Measurements from ENCODE around the gene RAC3. TPM values are rescaled to one million over a fixed set of nuclear protein-coding genes. Genes with fewer than 3 reads are reported as not detected.

RAC3 gene
- total RNA-seq, 1 donor from 2014 or later: 42.1 TPM

GRCh38 chr17:82065193-82065637 is 33.7 kb downstream of the RAC3 start:
- DNase-seq (ENCODE audit: extremely low read depth, low read depth, low spot score): no peak

DNA sequence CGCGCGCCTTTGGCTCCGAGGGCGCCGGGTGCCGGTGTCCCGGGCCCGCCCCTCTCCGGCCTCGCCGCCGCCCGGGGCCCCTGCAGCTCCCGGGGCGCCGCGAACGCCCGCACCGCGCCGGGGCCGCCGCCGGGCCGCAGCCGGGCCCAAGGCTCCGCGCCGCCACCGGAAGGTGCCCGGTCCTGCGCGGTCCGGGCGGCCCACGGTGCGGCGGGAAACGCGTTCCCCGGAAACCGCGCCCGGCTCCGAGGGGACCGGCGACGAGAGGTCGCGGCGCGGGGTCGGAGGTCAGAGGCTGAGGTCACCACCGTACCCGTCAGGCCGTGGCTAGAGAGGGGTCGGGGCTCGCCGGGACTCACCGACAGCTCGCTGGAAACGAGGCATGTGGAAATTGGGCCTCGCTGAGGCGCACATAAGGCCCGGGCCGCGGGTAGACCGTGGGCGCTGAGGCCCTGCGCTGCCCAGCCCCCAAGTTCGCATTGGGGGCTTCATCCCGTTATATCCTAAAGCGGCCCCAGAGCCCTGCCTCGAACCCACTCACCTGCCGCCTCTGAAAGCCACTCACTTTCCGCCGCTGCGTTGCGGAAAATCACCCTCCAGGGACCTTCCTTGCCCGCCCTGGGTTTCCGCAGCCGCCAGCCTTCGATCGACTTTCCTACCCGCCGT is 34.3 kb downstream of the RAC3 start, which contains the start of gene DUS1L:
TSS of gene DUS1L (minus strand) at position 167 of the 666 bp plus-strand sequence. CDS start 745 bp downstream, outside the sequence.
- DNase-seq (ENCODE audit: extremely low read depth, low read depth, low spot score): no peak

DNA sequence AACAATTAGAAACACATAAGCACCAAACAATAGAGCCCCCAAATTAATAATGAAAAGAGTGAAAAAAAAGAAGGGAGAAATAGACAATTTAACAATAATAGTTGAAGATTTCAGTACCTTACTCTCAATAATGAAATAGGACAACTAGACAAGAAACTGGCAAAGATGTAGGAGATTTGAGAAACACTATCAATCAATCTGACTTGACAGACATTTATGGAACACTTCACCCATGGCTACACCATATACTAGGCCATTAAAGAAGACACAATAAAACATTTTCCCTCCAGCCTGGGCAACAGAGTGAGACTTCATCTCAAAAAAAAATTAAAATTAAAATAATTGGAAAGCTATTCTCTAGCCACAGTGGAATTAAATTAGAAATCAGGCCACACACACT is 39.1 kb downstream of the RAC3 start:
- no peak for DNase-seq (ENCODE audit: extremely low read depth, low read depth, low spot score)

DNA sequence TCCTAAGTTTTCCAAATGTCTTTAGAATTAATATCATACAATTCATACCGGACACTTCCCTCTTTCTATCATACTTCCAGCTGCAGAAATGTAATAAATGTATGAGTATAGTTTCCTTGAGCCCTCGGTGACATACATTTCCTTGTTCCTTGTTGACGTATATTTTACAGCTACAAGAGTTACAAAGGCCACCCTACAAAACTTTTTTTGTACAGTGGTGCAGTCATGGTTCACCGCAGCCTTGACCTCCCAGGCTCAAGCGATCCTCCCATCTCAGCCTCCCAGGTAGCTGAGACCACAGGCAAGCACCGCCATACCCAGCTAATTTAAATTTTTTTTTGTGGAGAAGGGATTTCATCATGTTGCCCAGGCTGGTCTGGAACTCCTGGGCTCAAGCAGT is 41.3 kb downstream of the RAC3 start:
- no peak for DNase-seq (ENCODE audit: extremely low read depth, low read depth, low spot score)

GRCh38 chr17:82073446-82073845 is 42.0 kb downstream of the RAC3 start:
- DNase-seq (ENCODE audit: extremely low read depth, low read depth, low spot score): no peak

- DNase-seq (ENCODE audit: extremely low read depth, low read depth, low spot score): no peak
Measured at GRCh38 chr17:82076018-82076784, 44.7 kb downstream of the RAC3 start.

GRCh38 chr17:82076785-82077591 is 45.5 kb downstream of the RAC3 start:
- no peak for DNase-seq (ENCODE audit: extremely low read depth, low read depth, low spot score)

DNA sequence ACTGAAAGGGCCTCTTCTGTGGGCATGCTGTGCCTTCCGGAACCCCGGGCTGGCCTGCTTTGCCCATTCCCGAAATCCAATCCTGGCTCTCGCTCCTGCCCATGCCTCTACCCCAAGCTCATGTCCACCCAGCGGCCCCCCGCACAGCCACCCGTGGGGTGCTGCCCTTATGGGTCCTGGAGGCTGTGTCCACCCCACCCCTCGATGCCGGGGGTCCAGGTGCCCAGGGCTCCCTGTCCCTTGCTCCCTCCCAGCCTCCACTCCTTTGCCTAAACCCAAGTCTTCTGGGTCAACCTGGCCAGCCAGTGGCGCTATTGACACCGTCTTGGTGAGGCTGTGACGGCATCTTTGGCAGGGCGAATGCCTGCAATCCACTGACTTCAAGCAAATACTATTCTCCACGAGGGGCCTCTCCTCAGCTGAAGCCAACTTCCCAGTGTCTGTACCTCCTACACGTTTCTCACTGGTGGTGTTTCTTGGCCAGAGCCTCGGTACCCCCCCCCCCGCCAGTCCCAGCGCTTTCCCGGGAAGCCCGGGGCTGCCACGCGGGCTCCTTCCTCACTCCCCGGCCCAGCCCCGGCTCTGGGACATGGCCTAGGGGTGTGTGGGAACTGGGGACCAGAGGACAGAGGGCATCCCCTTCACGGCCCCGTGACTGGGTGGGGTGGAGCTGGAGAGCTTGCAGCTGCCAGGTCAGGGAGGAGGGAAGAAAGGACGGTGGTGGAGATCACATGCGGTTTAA is 46.3 kb downstream of the RAC3 start:
- DNase-seq (ENCODE audit: extremely low read depth, low read depth, low spot score): no peak

DNA sequence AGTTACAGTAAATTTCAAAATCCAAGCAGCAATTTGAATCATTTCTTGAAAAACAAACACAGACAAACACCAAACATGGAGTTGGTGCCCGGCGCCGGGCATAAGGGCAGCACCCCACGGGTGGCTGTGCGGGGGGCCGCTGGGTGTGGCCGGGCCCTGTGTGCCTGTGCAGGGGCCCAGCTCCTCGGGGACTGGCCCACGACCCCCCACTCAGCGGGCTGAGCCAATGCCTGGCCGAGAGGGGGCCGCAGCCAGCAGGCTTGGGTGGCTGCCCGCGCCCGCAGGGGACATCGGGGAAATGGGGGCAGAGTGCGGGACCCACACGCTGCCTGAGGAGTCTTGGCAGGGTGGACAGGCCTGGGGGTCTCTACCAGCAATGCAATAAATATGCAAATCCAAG is 47.0 kb downstream of the RAC3 start:
- no peak for DNase-seq (ENCODE audit: extremely low read depth, low read depth, low spot score)

DNA sequence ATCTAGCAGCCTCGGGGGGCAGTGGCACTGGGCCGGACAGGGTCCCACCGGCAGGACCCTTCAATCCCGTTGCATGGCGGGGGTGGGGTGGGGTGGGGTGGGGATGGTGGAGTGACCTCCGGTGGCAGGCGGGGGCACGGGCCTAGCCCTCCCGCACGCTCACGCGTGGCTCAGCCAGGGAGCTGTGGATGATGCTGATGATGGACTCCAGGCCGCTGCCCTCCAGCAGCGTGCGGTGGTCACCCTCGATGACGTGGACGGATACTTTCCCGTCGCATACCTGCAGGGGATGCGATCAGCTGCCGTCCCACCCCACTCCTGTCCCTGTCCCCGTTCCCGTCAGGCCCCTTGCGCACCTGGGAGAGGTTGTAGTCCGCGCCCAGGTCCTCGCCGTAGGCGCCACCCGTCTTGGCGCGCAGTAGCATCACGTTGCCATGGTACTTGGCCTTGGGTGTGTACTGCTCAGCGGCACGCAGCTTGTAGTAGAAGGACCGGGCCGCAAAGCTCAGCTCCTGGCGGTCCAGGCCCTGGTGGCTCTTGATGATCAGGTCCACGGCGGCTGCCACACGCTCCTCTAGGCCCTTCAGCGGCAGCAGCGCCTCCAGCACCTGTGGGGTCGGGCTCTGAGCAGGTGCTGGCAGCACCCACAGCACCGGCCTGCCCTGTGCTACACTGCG is 47.7 kb downstream of the RAC3 start:
- DNase-seq (ENCODE audit: extremely low read depth, low read depth, low spot score): no peak

GRCh38 chr17:82080048-82080788 is 48.7 kb downstream of the RAC3 start:
- DNase-seq (ENCODE audit: extremely low read depth, low read depth, low spot score): no peak

GRCh38 chr17:82080789-82081464 is 49.4 kb downstream of the RAC3 start:
- DNase-seq (ENCODE audit: extremely low read depth, low read depth, low spot score): no peak

GRCh38 chr17:82081546-82081945 is 50.1 kb downstream of the RAC3 start:
- no peak for DNase-seq (ENCODE audit: extremely low read depth, low read depth, low spot score)

DNA sequence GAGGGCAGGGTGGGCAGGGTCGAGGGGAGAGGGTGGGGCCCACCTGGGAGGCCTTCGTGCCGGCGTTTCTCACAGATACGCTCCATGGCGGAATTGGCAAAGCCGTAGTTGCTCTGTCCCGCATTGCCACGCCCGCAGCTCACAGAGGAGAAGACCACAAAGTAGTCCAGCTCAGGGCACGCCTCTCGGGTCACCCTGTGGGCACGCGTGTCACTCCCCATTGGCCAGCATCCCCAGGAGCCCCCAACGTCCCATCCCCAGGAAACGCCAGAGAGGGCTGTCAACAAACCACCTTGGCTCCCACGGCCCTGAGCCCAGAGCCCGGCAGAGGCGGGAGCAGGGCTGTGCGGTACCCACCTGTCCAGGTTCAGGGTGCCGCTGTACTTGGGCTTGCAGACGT is 50.5 kb downstream of the RAC3 start:
- no peak for DNase-seq (ENCODE audit: extremely low read depth, low read depth, low spot score)

GRCh38 chr17:82082456-82082855 is 51.0 kb downstream of the RAC3 start:
- no peak for DNase-seq (ENCODE audit: extremely low read depth, low read depth, low spot score)

GRCh38 chr17:82083009-82083408 is 51.5 kb downstream of the RAC3 start:
- no peak for DNase-seq (ENCODE audit: extremely low read depth, low read depth, low spot score)
